SKM-1 (cell line): ENCODE results near the gene IFIH1.

Experiments
- DNase-seq: peaks from one replicate; lab custom pipeline; 2025; ENCODE audit not compliant: unreplicated experiment; lab: John Stamatoyannopoulos, UW

The IFIH1 gene

GRCh38 chr2:162219426-162219825 is 99.1 kb downstream of the IFIH1 start:
- DNase-seq: no peak

DNA sequence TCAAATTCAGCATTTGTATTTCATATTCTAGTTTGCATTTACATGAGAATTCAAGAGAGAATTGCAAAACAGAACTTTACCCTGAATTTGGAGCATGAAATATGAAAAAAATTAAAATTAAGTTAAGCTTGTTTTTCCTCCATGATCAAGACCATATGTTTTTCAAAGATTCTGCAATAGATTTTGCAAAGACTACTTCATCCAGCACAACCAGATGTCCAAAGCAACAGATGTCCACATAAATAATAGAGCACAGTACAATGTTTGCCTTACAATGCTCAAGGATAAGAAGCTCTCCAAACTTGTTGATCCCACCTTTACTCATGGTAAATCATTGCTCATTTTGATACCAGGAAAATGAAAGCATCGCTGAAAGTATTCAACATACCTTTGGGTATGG is 100.9 kb downstream of the IFIH1 start:
- no peak for DNase-seq
